IMR-90 (cell line): ENCODE measurements around the gene SHROOM3.

ENCODE experiments used
- CEBPB ChIP-seq: IDR thresholded peaks from 2 replicates; pipeline ENCODE4 v1.6.1; 2012; ENCODE audit warnings: low read depth, low read length, improper control_type of control experiment
- CTCF ChIP-seq: conservative IDR thresholded peaks from 2 replicates; pipeline ENCODE4 v1.5.1; 2012; ENCODE audit warnings: mild to moderate bottlenecking, low read depth, low read length, improper control_type of control experiment
- ELK1 ChIP-seq: fragments of 150-350 bp; IDR thresholded peaks from 2 replicates; pipeline ENCODE4 v1.6.1; 2016; ENCODE audit warnings: low read depth, mild to moderate bottlenecking, low read length, moderate library complexity, borderline replicate concordance
- MXI1 ChIP-seq: IDR thresholded peaks from 2 replicates; pipeline ENCODE4 v1.6.1; 2012; ENCODE audit warnings: low read depth, mild to moderate bottlenecking, low read length, moderate library complexity, borderline replicate concordance
- POLR2A ChIP-seq: IDR thresholded peaks from 2 replicates; pipeline ENCODE4 v1.6.1; 2012; ENCODE audit warnings: mild to moderate bottlenecking, low read depth, low read length
- RFX5 ChIP-seq: IDR thresholded peaks from 2 replicates; pipeline ENCODE4 v1.8.0; 2012; ENCODE audit warnings: low read depth, mild to moderate bottlenecking, low read length, moderate library complexity
- USF2 ChIP-seq: fragments of 150-350 bp; IDR thresholded peaks from 2 replicates; pipeline ENCODE4 v1.6.1; 2017; ENCODE audit warnings: mild to moderate bottlenecking, antibody characterized with exemption, low read length, low read depth

GRCh38 chr4:76536373-76536689 lies 101.3 kb downstream of the SHROOM3 start:
- no peak for TF ChIP-seq MXI1
- no peak for TF ChIP-seq ELK1
- TF ChIP-seq CTCF = no peak
- TF ChIP-seq USF2 = no peak
- no peak for TF ChIP-seq CEBPB
- TF ChIP-seq RFX5 = no peak
- TF ChIP-seq POLR2A = no peak
